Measurements from ENCODE around the gene NBEA. TPM values are rescaled to one million over a fixed set of nuclear protein-coding genes. Genes with fewer than 3 reads are reported as not detected.

The NBEA gene
- total RNA-seq, 1 experiment from 2014 or later: 0.54 TPM

DNA sequence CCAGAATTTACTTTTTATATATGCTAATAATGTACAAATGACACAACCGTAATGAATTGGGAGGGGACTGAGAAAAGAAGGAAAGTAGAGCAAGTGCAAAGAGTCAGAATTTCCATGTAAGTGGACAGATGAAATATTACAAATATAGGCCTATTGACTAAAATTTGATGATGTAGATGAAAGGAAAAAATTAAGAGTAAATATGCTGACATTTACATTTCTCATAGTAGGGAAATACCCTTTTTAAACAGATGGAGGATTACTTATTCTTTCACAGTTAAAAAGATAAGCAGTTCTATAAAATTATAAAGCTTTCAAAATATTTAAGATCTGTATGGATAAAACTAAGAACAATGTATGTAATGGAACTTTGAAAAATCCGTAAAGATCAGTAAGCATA is 185.4 kb downstream of the NBEA start:
- TF ChIP-seq, protein P1, sequence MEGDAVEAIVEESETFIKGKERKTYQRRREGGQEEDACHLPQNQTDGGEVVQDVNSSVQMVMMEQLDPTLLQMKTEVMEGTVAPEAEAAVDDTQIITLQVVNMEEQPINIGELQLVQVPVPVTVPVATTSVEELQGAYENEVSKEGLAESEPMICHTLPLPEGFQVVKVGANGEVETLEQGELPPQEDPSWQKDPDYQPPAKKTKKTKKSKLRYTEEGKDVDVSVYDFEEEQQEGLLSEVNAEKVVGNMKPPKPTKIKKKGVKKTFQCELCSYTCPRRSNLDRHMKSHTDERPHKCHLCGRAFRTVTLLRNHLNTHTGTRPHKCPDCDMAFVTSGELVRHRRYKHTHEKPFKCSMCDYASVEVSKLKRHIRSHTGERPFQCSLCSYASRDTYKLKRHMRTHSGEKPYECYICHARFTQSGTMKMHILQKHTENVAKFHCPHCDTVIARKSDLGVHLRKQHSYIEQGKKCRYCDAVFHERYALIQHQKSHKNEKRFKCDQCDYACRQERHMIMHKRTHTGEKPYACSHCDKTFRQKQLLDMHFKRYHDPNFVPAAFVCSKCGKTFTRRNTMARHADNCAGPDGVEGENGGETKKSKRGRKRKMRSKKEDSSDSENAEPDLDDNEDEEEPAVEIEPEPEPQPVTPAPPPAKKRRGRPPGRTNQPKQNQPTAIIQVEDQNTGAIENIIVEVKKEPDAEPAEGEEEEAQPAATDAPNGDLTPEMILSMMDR (IDR thresholded peaks at IDR 0.05; ENCODE audit: insufficient read depth in 1 of 2, low read depth in 1 of 2, low read length in 1 of 2, severe bottlenecking in 1 of 2, unreplicated experiment in 1 of 2): no peak
- no peaks in the 10 kb centered on the region for H3K4me1 Mint-ChIP-seq (ENCODE audit: low read depth, unreplicated experiment)
- DNase-seq: no peak
- CTCF ChIA-PET: no interaction called here
- H3K27me3 ChIP-seq (replicated peaks; ENCODE audit: control insufficient read depth, insufficient read depth, low read length): no peaks in the 10 kb centered on the region
- POLR2A ChIA-PET: no interaction called here
- H3K36me3 ChIP-seq (ENCODE audit: control insufficient read depth, insufficient read depth, low read length): no peaks in the 10 kb centered on the region
- no peak overlapping the region for H3K4me3 ChIP-seq (ENCODE audit: low read depth, low read length)
- H3K27ac Mint-ChIP-seq (ENCODE audit: unreplicated experiment): no peak overlapping the region
- H3K36me3 Mint-ChIP-seq (ENCODE audit: insufficient read depth, unreplicated experiment): no peaks in the 10 kb centered on the region
- no peaks in the 10 kb centered on the region for H3K9me3 ChIP-seq
- H3K4me1 ChIP-seq: no peaks in the 10 kb centered on the region
- H3K27me3 Mint-ChIP-seq (ENCODE audit: insufficient read depth, unreplicated experiment): no peaks in the 10 kb centered on the region
- intact Hi-C loops (cut with micrococcal nuclease; ENCODE audit: unreplicated experiment): no loop called here
- H3K4me3 Mint-ChIP-seq (ENCODE audit: unreplicated experiment): no peak overlapping the region
- no peaks in the 10 kb centered on the region for H3K9me3 Mint-ChIP-seq (ENCODE audit: unreplicated experiment)
- no TSS peak for BruUV-seq (replicated peaks)

- no peak overlapping the region for H3K27ac Mint-ChIP-seq (ENCODE audit: unreplicated experiment)
- TF ChIP-seq, protein P1 (IDR thresholded peaks at IDR 0.05; ENCODE audit: insufficient read depth in 1 of 2, low read depth in 1 of 2, low read length in 1 of 2, severe bottlenecking in 1 of 2, unreplicated experiment in 1 of 2): no peak
- ChIA-PET POLR2A (no interaction called here), CTCF (no interaction called here)
- no peak overlapping the region for H3K4me3 Mint-ChIP-seq (ENCODE audit: unreplicated experiment)
- intact Hi-C loops (cut with micrococcal nuclease; ENCODE audit: unreplicated experiment): no loop called here
- Histone ChIP-seq H3K27me3 (replicated peaks; ENCODE audit: control insufficient read depth, insufficient read depth, low read length) (no peaks in the 10 kb centered on the region), H3K9me3 (no peaks in the 10 kb centered on the region), H3K36me3 (ENCODE audit: control insufficient read depth, insufficient read depth, low read length) (no peaks in the 10 kb centered on the region), H3K4me3 (ENCODE audit: low read depth, low read length) (no peak overlapping the region), H3K4me1 (no peaks in the 10 kb centered on the region)
- no peaks in the 10 kb centered on the region for H3K4me1 Mint-ChIP-seq (ENCODE audit: low read depth, unreplicated experiment)
- no peaks in the 10 kb centered on the region for H3K36me3 Mint-ChIP-seq (ENCODE audit: insufficient read depth, unreplicated experiment)
- no peaks in the 10 kb centered on the region for H3K9me3 Mint-ChIP-seq (ENCODE audit: unreplicated experiment)
- no peak for DNase-seq
- peaks cover 3% of the 10 kb centered on the region for H3K27me3 Mint-ChIP-seq (ENCODE audit: insufficient read depth, unreplicated experiment)
- BruUV-seq (replicated peaks): no TSS peak
Measured at GRCh38 chr13:35129500-35129899, 187.4 kb downstream of the NBEA start.

GRCh38 chr13:35131471-35131870 is 189.4 kb downstream of the NBEA start:
- intact Hi-C loops (cut with micrococcal nuclease; ENCODE audit: unreplicated experiment): no loop called here
- ChIA-PET CTCF (no interaction called here), POLR2A (no interaction called here)
- no peaks in the 10 kb centered on the region for H3K27me3 ChIP-seq (replicated peaks; ENCODE audit: control insufficient read depth, insufficient read depth, low read length)
- H3K4me3 ChIP-seq (ENCODE audit: low read depth, low read length): no peak overlapping the region
- DNase-seq: no peak
- no TSS peak for BruUV-seq (replicated peaks)
- Mint-ChIP-seq H3K36me3 (ENCODE audit: insufficient read depth, unreplicated experiment) (no peaks in the 10 kb centered on the region), H3K9me3 (ENCODE audit: unreplicated experiment) (no peaks in the 10 kb centered on the region), H3K27ac (ENCODE audit: unreplicated experiment) (no peak overlapping the region), H3K4me1 (ENCODE audit: low read depth, unreplicated experiment) (no peaks in the 10 kb centered on the region), H3K27me3 (ENCODE audit: insufficient read depth, unreplicated experiment) (peaks cover 3% of the 10 kb centered on the region), H3K4me3 (ENCODE audit: unreplicated experiment) (no peak overlapping the region)
- no peaks in the 10 kb centered on the region for H3K4me1 ChIP-seq
- no peaks in the 10 kb centered on the region for H3K36me3 ChIP-seq (ENCODE audit: control insufficient read depth, insufficient read depth, low read length)
- TF ChIP-seq, protein P1 (IDR thresholded peaks at IDR 0.05; ENCODE audit: insufficient read depth in 1 of 2, low read depth in 1 of 2, low read length in 1 of 2, severe bottlenecking in 1 of 2, unreplicated experiment in 1 of 2): no peak
- no peaks in the 10 kb centered on the region for H3K9me3 ChIP-seq
